Activated CD4-positive, alpha-beta memory T cell treated with anti-CD3 and anti-CD28 coated beads, Interleukin-2, amount 10 ng/mL, durations not matched to agents 7 days and 5 days (primary cell): Measurements from ENCODE around the gene SPC25. TPM values are rescaled to one million over a fixed set of nuclear protein-coding genes. Genes with fewer than 3 reads are reported as not detected.
"Not testable (repeated sequence)": the region's sequence is repeated elsewhere in the genome, so short reads cannot be mapped to it uniquely, and the experiment has no call there.

Source experiments
- CTCF ChIA-PET: fragments of 350-600 bp; sonication (Branson Sonifier 250); formaldehyde crosslinking; loops from one replicate; lab custom pipeline; 2021; ENCODE audit warnings: antibody characterized with exemption, inconsistent platforms; lab: Charles Lee
- POLR2A ChIA-PET: fragments of 350-600 bp; sonication (Branson Sonifier 250); formaldehyde crosslinking; loops from one replicate; lab custom pipeline; 2021; ENCODE audit warnings: antibody characterized with exemption; lab: Charles Lee
- DNase-seq: peaks from one replicate; pipeline ENCODE4 v3.0.0-alpha.2; 2020
- H3K27ac Mint-ChIP-seq: one replicate; pipeline ENCODE4 v1.8.0; 2021; ENCODE audit warnings: mild to moderate bottlenecking, mixed read lengths
- H3K27me3 Mint-ChIP-seq: one replicate; pipeline ENCODE4 v1.8.0; 2021; ENCODE audit warnings: mixed read lengths
- H3K36me3 Mint-ChIP-seq: one replicate; pipeline ENCODE4 v1.8.0; 2021; ENCODE audit warnings: low read depth, mixed read lengths
- H3K4me1 Mint-ChIP-seq: one replicate; pipeline ENCODE4 v1.8.0; 2021; ENCODE audit warnings: mixed read lengths
- H3K4me3 Mint-ChIP-seq: one replicate; pipeline ENCODE4 v1.8.0; 2021; ENCODE audit warnings: mild to moderate bottlenecking, mixed read lengths
- H3K9me3 Mint-ChIP-seq: one replicate; pipeline ENCODE4 v1.8.0; 2021; ENCODE audit warnings: mixed read lengths
- total RNA-seq, 2 experiments: library from RNA; stranded (reverse); gene quantifications; one replicate each; pipeline ENCODE4 v1.2.3, GENCODE V29; 2021

SPC25 gene
- 10 to 100 TPM; 33.3 to 34.2 TPM for total RNA-seq

- ChIA-PET CTCF (interaction anchor here (1.2 kb wide), 1 partner anchor 82 kb away, joined by 3 read pairs; no protein-coding TSS in a partner anchor), POLR2A (interaction anchor here (0.6 to 1.9 kb wide), 5 partner anchors 9 to 95 kb away, joined by 3 to 12 read pairs (median 3); no protein-coding TSS in a partner anchor)
- peak; percentile 93 for DNase-seq
- Mint-ChIP-seq H3K27me3 (peaks cover 24% of the 10 kb centered on the region), H3K4me3 (peak within 1 kb of the TSS; percentile 91), H3K9me3 (no peaks in the 10 kb centered on the region), H3K4me1 (peaks cover 32% of the 10 kb centered on the region), H3K27ac (peak within 1 kb of the TSS; percentile 88), H3K36me3 (peaks cover 32% of the 10 kb centered on the region)
These were observed at the start of gene SPC25 for GRCh38 chr2:168890006-168890782. Gene SPC25, minus strand, starts transcription at chr2:168890430. Its CDS starts 911 bp downstream, at chr2:168889519.

- DNase-seq = no peak
- Mint-ChIP-seq H3K4me3 (no peak overlapping the region), H3K36me3 (no peaks in the 10 kb centered on the region), H3K27me3 (peaks cover 6% of the 10 kb centered on the region), H3K27ac (no peak overlapping the region), H3K9me3 (no peaks in the 10 kb centered on the region), H3K4me1 (peaks cover 4% of the 10 kb centered on the region)
- ChIA-PET POLR2A (no interaction called here), CTCF (interaction anchor here (1.2 to 1.5 kb wide), 2 partner anchors 9 to 76 kb away, joined by 3 to 6 read pairs; no protein-coding TSS in a partner anchor)
These were observed 49.7 kb upstream of the SPC25 start for GRCh38 chr2:168939918-168940317.

GRCh38 chr2:168939061-168939460 lies 48.8 kb upstream of the SPC25 start:
- H3K27ac Mint-ChIP-seq = no peak overlapping the region
- H3K36me3 Mint-ChIP-seq = no peaks in the 10 kb centered on the region
- ChIA-PET CTCF (interaction anchor here (1.3 kb wide), 1 partner anchor 8 kb away, joined by 4 read pairs; no protein-coding TSS in a partner anchor), POLR2A (no interaction called here)
- no peak overlapping the region for H3K4me3 Mint-ChIP-seq
- H3K9me3 Mint-ChIP-seq = no peaks in the 10 kb centered on the region
- H3K4me1 Mint-ChIP-seq = peaks cover 4% of the 10 kb centered on the region
- no peak for DNase-seq
- peaks cover 5% of the 10 kb centered on the region for H3K27me3 Mint-ChIP-seq

- Mint-ChIP-seq H3K4me1 (peaks cover 4% of the 10 kb centered on the region), H3K27me3 (peaks cover 5% of the 10 kb centered on the region), H3K36me3 (no peaks in the 10 kb centered on the region), H3K4me3 (no peak overlapping the region), H3K9me3 (no peaks in the 10 kb centered on the region), H3K27ac (no peak overlapping the region)
- no peak for DNase-seq
- ChIA-PET POLR2A (no interaction called here), CTCF (interaction anchor here (1.1 kb wide), 1 partner anchor 15 kb away, joined by 3 read pairs; no protein-coding TSS in a partner anchor)
These were observed 45.8 kb upstream of the SPC25 start for GRCh38 chr2:168935810-168936581.

GRCh38 chr2:168934826-168935225 lies 44.6 kb upstream of the SPC25 start:
- no peak for DNase-seq
- Mint-ChIP-seq H3K27me3 (peaks cover 13% of the 10 kb centered on the region), H3K4me1 (peaks cover under 1% of the 10 kb centered on the region), H3K27ac (no peak overlapping the region), H3K4me3 (no peak overlapping the region), H3K9me3 (no peaks in the 10 kb centered on the region), H3K36me3 (no peaks in the 10 kb centered on the region)
- CTCF ChIA-PET = no interaction called here
- POLR2A ChIA-PET = interaction anchor here (0.6 to 0.7 kb wide), 2 partner anchors 439 to 502 kb away, joined by 3 to 4 read pairs; no protein-coding TSS in a partner anchor

GRCh38 chr2:168932174-168932573 lies 41.9 kb upstream of the SPC25 start:
- DNase-seq, POLR2A ChIA-PET, H3K4me1 Mint-ChIP-seq, H3K4me3 Mint-ChIP-seq, H3K36me3 Mint-ChIP-seq, CTCF ChIA-PET, H3K27ac Mint-ChIP-seq, H3K9me3 Mint-ChIP-seq: not testable (repeated sequence)
- peaks cover 20% of the 10 kb centered on the region for H3K27me3 Mint-ChIP-seq

- ChIA-PET POLR2A (no interaction called here), CTCF (interaction anchor here (1.4 kb wide), 1 partner anchor 9 kb away, joined by 3 read pairs; no protein-coding TSS in a partner anchor)
- H3K4me3 Mint-ChIP-seq = no peak overlapping the region
- H3K27me3 Mint-ChIP-seq = peaks cover 24% of the 10 kb centered on the region
- no peak overlapping the region for H3K27ac Mint-ChIP-seq
- no peak for DNase-seq
- H3K36me3 Mint-ChIP-seq = no peaks in the 10 kb centered on the region
- H3K4me1 Mint-ChIP-seq = no peaks in the 10 kb centered on the region
- H3K9me3 Mint-ChIP-seq = no peaks in the 10 kb centered on the region
These were observed 40.0 kb upstream of the SPC25 start for GRCh38 chr2:168930242-168930641.

- POLR2A ChIA-PET = no interaction called here
- H3K36me3 Mint-ChIP-seq = no peaks in the 10 kb centered on the region
- no peaks in the 10 kb centered on the region for H3K4me1 Mint-ChIP-seq
- H3K9me3 Mint-ChIP-seq = no peaks in the 10 kb centered on the region
- CTCF ChIA-PET = no interaction called here
- H3K27me3 Mint-ChIP-seq = peaks cover 28% of the 10 kb centered on the region
- DNase-seq = no peak
- H3K27ac Mint-ChIP-seq = no peak overlapping the region
- H3K4me3 Mint-ChIP-seq = no peak overlapping the region
These were observed 38.8 kb upstream of the SPC25 start for GRCh38 chr2:168929031-168929430.

- ChIA-PET CTCF (no interaction called here), POLR2A (no interaction called here)
- no peak overlapping the region for H3K27ac Mint-ChIP-seq
- no peak overlapping the region for H3K4me3 Mint-ChIP-seq
- no peaks in the 10 kb centered on the region for H3K36me3 Mint-ChIP-seq
- H3K27me3 Mint-ChIP-seq = peaks cover 32% of the 10 kb centered on the region
- no peaks in the 10 kb centered on the region for H3K9me3 Mint-ChIP-seq
- no peak for DNase-seq
- H3K4me1 Mint-ChIP-seq = no peaks in the 10 kb centered on the region
These were observed 38.0 kb upstream of the SPC25 start for GRCh38 chr2:168928113-168928831.

- ChIA-PET CTCF (no interaction called here), POLR2A (no interaction called here)
- Mint-ChIP-seq H3K9me3 (no peaks in the 10 kb centered on the region), H3K36me3 (no peaks in the 10 kb centered on the region), H3K4me1 (no peaks in the 10 kb centered on the region), H3K27me3 (peaks cover 41% of the 10 kb centered on the region), H3K4me3 (no peak overlapping the region), H3K27ac (no peak overlapping the region)
- no peak for DNase-seq
These were observed 36.6 kb upstream of the SPC25 start for GRCh38 chr2:168926621-168927386.

- no peak overlapping the region for H3K27ac Mint-ChIP-seq
- H3K36me3 Mint-ChIP-seq = no peaks in the 10 kb centered on the region
- ChIA-PET POLR2A (no interaction called here), CTCF (interaction anchor here (1.0 to 3.5 kb wide), 7 partner anchors 8 to 573 kb away, joined by 3 to 27 read pairs (median 3); no protein-coding TSS in a partner anchor)
- no peak for DNase-seq
- no peak overlapping the region for H3K4me3 Mint-ChIP-seq
- H3K27me3 Mint-ChIP-seq = peaks cover 34% of the 10 kb centered on the region
- peaks cover 11% of the 10 kb centered on the region for H3K4me1 Mint-ChIP-seq
- peaks cover 6% of the 10 kb centered on the region for H3K9me3 Mint-ChIP-seq
These were observed 30.4 kb upstream of the SPC25 start for GRCh38 chr2:168920504-168921157.
